ENCODE measurements around the gene PCDHGA9.
"Not testable (repeated sequence)": the region's sequence is repeated elsewhere in the genome, so short reads cannot be mapped to it uniquely, and the experiment has no call there.

PCDHGA9 gene

GRCh38 chr5:141417494-141418172, 15.1 kb downstream of the PCDHGA9 start, which contains the start of gene PCDHGB7:
TSS of gene PCDHGB7 (plus strand) at chr5:141417677. CDS start at chr5:141417860, 183 bp downstream.
- peak; percentile 50 for TF ChIP-seq CTCF (conservative IDR thresholded peaks at IDR 0.05)
- not testable (repeated sequence) for H3K27ac ChIP-seq

GRCh38 chr5:141419074-141419880, 16.7 kb downstream of the PCDHGA9 start:
- TF ChIP-seq CTCF (conservative IDR thresholded peaks at IDR 0.05) = no peak
- no peak overlapping the region for H3K27ac ChIP-seq

GRCh38 chr5:141420855-141421488, 18.4 kb downstream of the PCDHGA9 start, which contains the start of gene PCDHGA11:
TSS of gene PCDHGA11 (plus strand) at chr5:141421051. CDS start at chr5:141421228, 177 bp downstream.
- TF ChIP-seq CTCF (conservative IDR thresholded peaks at IDR 0.05) = 0 out of 2 replicates have a peak, but pooled peaks have one; percentile 5
- no peak within 1 kb of the TSS for H3K27ac ChIP-seq

- TF ChIP-seq CTCF (conservative IDR thresholded peaks at IDR 0.05) = no peak
- no peak overlapping the region for H3K27ac ChIP-seq
Observed at GRCh38 chr5:141421489-141421855, 18.9 kb downstream of the PCDHGA9 start.

GRCh38 chr5:141422742-141423291, 20.2 kb downstream of the PCDHGA9 start:
- H3K27ac ChIP-seq = no peak overlapping the region
- TF ChIP-seq CTCF (conservative IDR thresholded peaks at IDR 0.05) = no peak

- no peak overlapping the region for H3K27ac ChIP-seq
- TF ChIP-seq CTCF (conservative IDR thresholded peaks at IDR 0.05) = no peak
Observed at GRCh38 chr5:141427783-141428426, 25.3 kb downstream of the PCDHGA9 start.
